Measurements from ENCODE around the gene APLN.

Gene APLN

DNA sequence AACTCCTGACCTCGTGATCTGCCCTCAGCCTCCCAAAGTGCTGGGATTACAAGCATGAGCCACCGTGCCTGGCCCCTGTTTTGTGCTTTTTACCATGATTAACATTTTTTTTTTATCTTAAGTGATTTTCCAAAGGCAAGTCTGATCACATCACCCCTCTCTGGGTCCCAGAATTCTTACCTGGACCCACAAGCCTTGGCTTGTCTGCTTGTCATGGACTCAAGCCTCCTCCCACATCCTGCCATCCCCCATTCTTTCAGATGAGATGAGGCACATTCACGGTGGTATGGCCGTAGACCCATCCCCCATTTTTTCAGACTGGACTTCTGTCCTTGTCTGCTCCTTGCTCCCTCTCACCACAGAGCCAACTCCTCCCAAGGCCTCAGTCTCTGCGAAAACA is 55.3 kb downstream of the APLN start:
- peaks cover 16% of the 10 kb centered on the region for H3K4me1 Mint-ChIP-seq
- no peaks in the 10 kb centered on the region for H3K27me3 Mint-ChIP-seq
- H3K9me3 Mint-ChIP-seq = no peaks in the 10 kb centered on the region
- no peak overlapping the region for H3K27ac Mint-ChIP-seq
- no peaks in the 10 kb centered on the region for H3K36me3 Mint-ChIP-seq
- H3K4me3 Mint-ChIP-seq = no peak overlapping the region

DNA sequence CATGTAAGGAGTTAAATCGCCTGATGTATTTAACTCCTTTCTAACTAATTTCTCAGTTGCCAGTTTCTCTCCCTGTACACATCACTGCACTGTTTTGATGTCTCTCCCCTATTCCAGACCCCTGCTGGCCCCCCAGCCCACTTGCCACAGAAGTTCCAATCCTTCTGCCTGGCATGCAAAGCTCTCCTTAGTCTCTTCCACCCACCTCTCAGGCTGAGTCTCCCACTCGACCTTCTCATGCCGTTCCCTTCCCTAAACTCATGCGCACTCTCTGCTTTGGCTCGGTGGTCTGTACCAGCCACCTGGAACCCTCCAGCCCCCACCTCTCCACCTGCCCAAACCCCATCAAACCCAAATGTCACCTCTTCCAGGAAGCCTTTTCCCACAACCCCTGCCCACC is 56.9 kb downstream of the APLN start:
- H3K27me3 Mint-ChIP-seq = no peaks in the 10 kb centered on the region

DNA sequence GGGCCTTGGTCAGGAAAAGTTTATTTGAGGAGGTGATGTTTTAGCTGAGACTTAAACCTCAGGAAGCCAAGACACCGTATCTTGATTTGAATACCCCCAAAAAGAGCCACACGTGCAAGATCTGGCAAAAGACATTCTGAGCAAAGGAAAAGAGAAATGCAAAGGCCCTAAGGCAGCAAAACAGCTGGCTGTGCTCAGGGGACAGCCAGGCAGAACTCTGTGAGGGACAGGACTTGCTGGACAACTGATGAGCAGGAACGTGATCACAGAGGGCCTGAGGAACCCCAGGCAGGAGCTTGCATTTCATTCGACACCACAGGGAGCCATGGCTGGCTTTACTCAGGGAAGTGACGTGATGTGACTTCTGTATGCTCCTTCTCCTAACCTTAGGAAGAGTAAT is 58.7 kb downstream of the APLN start:
- H3K9me3 Mint-ChIP-seq = no peaks in the 10 kb centered on the region
- H3K4me3 Mint-ChIP-seq = no peak overlapping the region
- H3K27me3 Mint-ChIP-seq = no peaks in the 10 kb centered on the region
- no peaks in the 10 kb centered on the region for H3K4me1 Mint-ChIP-seq
- no peak overlapping the region for H3K27ac Mint-ChIP-seq
- H3K36me3 Mint-ChIP-seq = no peaks in the 10 kb centered on the region

More for the DNA sequence above, 56.9 kb downstream of the APLN start:
- Mint-ChIP-seq H3K4me1 (peaks cover 9% of the 10 kb centered on the region), H3K9me3 (no peaks in the 10 kb centered on the region), H3K27ac (no peak overlapping the region), H3K4me3 (no peak overlapping the region), H3K36me3 (no peaks in the 10 kb centered on the region)

Data from activated naive CD4-positive, alpha-beta T cell treated with anti-CD3 and anti-CD28 coated beads, Interleukin-2, amount 50 U/mL, for 24 hours (primary cell).